GM20000 (cell line): ENCODE data around the gene EPRS1.

Experiments used
- DNase-seq: peaks from one replicate; pipeline ENCODE4 v3.0.0; 2012; ENCODE audit warnings: low spot score
- CTCF ChIP-seq: IDR thresholded peaks from 2 replicates; pipeline ENCODE4 v1.5.1; 2012; ENCODE audit warnings: mild to moderate bottlenecking, control low read depth; ENCODE audit errors: extremely low read depth, missing control alignments

EPRS1 gene

GRCh38 chr1:220046052-220046930, at the start of gene EPRS1:
TSS of gene EPRS1 (minus strand) at chr1:220046505. CDS start at chr1:220046388, 117 bp downstream.
- TF ChIP-seq CTCF, result peak; percentile 30

GRCh38 chr1:220094016-220094911, 48.0 kb upstream of the EPRS1 start, which contains the start of gene IARS2:
TSS of gene IARS2 (plus strand) at chr1:220094132. CDS start at chr1:220094217, 85 bp downstream.
- DNase-seq, result peak; percentile 96
- TF ChIP-seq CTCF, result no peak

More at GRCh38 chr1:220046052-220046930, at the start of gene EPRS1:
- DNase-seq, result peak; percentile 91

GRCh38 chr1:220093361-220094015, 47.2 kb upstream of the EPRS1 start:
- TF ChIP-seq CTCF, result no peak
- DNase-seq, result peak; percentile 7

GRCh38 chr1:220092694-220093093, 46.4 kb upstream of the EPRS1 start:
- DNase-seq, result no peak
- no peak for TF ChIP-seq CTCF

- DNase-seq, result peak; percentile 82
- no peak for TF ChIP-seq CTCF
Observed at GRCh38 chr1:220089650-220090556, 43.6 kb upstream of the EPRS1 start, which contains the start of gene BPNT1. TSS of gene BPNT1 (minus strand) at chr1:220089788. CDS start at chr1:220079846, 9,942 bp downstream.

GRCh38 chr1:220086261-220086686, 40.0 kb upstream of the EPRS1 start:
- TF ChIP-seq CTCF, result peak; percentile 39
- peak; percentile 16 for DNase-seq
